GM19023 (cell line): ENCODE data around the gene GNPDA1.

Experiments
- ATAC-seq: cut with Tn5 transposase; IDR thresholded peaks from one replicate; pipeline ENCODE4 v1.9.1; 2021; ENCODE audit warnings: mild to moderate bottlenecking, moderate library complexity; ENCODE audit not compliant: unreplicated experiment

The GNPDA1 gene

GRCh38 chr5:141995656-141996055, 17.2 kb downstream of the GNPDA1 start:
- ATAC-seq: no peak

DNA sequence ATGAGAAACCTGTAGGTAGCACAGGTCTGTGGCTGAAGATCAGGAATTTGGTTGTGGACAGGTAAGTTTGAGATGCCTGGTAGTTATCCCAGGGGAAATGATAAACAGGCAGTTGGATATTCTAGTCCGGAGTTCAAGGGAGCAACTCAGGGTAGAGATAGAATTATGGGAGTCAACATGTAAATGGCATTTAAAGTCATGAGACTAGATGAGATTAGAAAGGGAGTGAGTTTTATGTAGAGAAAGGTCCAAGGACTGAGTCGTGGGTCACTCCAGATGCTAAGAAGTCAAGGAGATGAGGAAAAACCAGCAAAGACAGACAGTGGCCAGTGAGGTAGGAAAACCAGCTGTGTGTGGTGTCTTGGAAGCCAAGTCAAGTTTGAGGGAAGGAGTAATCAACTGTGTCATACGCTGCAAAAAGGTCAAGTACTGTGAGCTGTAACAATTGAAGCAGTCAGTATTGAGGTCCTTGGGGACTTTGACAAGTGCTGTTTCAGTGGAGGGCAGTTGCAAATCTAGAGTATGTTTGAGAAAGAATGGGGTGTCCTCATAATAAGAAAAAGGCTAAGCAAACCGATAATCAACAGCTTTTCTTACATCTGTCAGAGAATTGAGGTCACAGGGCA, 18.2 kb downstream of the GNPDA1 start:
- no peak for ATAC-seq

GRCh38 chr5:141992349-141992963, 20.4 kb downstream of the GNPDA1 start:
- peak; percentile 67 for ATAC-seq

GRCh38 chr5:141989720-141990119, 23.1 kb downstream of the GNPDA1 start:
- ATAC-seq: no peak

- no peak for ATAC-seq
Measured at GRCh38 chr5:141986072-141986471, 26.8 kb downstream of the GNPDA1 start.

DNA sequence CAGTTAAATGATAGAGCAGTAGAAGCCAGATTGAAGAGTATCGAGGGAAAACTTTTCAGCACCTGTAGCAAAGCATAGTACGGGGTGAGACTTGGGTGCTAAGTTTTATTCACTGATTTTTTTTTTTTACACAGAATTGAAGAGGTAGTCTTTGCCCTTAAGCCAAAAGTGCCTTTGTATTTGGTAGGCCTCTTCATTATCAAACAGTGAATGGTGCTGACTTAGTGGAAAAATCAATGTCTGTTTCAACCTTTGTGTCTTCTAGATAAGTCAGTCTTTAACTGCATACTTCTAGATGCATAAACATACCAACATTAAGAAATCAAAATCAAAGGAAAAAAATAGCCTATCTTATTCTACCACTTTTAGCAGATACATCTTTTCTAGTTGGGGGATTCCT, 30.2 kb downstream of the GNPDA1 start:
- no peak for ATAC-seq

- no peak for ATAC-seq
Measured at GRCh38 chr5:141978389-141978788, 34.4 kb downstream of the GNPDA1 start.

DNA sequence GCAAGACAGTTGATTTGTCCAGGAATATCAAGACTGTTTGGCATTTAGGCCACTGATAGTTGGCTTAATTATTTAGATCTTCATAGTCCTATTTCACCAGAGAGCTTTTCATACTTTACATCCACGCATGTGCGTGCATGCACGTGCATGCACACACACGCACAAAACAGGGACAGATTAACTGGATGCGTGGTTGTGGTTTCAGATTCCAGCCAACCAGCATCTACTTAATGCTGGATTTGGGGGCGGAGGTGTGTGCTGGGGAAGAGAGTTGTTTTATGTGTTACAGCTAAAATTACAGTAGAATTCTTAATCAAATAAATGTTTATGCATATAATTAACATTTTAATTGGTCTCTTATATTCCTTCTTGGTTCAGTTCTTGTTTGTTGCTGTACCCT, 36.7 kb downstream of the GNPDA1 start:
- no peak for ATAC-seq

GRCh38 chr5:141973871-141974595, 38.8 kb downstream of the GNPDA1 start:
- ATAC-seq: no peak

DNA sequence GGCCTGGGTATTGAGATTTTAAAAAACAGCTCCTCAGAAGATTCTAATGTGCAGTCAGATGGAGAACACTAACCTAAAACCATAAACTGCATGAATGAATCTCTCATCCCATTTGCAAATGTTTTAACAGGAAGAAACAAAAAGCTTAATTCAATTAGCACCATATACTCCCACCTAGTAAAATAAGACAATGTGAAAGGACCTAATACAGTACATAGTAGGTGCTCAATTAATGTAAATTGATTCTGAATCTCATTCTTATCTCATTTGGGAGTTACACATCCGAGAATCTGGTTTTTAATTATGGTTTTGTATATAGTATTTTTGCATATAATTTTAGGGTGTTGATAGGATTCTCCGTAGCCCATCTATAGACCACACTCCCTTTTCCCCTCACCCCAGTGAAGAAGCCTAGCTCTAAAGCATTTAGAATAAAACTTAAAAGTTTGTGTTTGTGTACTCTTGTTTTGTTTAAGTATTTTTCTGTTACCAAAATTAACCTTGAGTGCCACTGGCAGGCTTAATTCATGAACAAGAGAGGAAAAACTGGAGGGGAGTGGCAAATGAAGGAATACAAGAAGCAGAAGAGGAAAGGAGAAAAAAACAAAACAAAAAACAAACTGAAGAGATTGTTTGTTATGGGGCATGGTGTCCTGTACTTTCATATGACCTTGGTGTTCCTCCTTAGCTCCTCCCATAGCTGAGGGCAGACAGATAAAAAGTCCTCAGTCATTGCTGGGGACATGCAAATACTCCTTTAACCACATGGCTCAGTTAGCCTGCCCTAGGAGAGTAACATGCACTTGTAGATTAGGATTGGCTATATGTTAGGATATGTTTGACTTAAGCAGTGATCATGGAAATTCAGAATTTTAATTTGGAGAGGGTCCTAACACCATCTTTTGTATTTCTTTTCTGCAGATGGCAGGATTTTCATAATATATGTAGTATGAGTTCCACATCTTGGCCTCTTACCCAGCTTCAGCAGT, 42.8 kb downstream of the GNPDA1 start:
- peak; percentile 42 for ATAC-seq

DNA sequence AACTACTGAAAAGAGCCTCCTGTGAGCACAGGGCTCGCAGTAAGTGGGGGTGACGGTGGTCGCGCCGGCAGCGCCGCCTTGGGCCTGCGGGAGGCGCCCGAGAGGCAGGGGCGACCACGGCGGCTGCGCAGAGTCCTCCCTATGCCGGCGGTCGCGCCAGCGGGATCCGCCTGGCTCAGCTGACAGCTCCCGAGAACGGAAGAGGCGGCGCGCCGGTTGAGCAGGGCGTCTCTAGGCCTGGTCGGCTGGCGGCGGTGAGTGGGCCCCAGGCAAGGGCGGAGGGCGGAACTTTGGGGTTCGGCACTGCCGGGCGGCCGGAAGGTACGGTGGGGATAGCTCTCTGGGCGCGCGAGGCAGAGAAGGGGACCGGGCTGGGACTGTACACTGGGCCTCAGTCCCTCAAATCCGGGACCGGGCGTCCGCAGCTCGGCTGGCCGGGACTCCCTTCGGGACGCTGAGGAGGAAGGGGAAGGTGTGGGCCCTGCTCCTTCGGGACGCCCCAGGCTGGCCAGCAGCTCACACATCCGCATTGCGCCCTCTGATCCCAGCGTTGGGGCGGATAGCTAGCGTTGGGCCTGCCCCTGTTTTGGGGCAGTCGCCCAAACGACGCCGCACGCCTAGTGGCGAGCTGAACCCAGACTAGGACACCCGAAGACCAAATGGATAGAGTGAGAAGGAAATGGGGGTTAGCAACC, 43.8 kb downstream of the GNPDA1 start, which contains the start of gene RNF14:
Gene RNF14 (plus strand): TSS at position 192 of the 695 bp plus-strand sequence. CDS start 4,484 bp downstream, outside the sequence.
- ATAC-seq: peak; percentile 91

- ATAC-seq: no peak
Measured at GRCh38 chr5:141966963-141967333, 45.9 kb downstream of the GNPDA1 start.

DNA sequence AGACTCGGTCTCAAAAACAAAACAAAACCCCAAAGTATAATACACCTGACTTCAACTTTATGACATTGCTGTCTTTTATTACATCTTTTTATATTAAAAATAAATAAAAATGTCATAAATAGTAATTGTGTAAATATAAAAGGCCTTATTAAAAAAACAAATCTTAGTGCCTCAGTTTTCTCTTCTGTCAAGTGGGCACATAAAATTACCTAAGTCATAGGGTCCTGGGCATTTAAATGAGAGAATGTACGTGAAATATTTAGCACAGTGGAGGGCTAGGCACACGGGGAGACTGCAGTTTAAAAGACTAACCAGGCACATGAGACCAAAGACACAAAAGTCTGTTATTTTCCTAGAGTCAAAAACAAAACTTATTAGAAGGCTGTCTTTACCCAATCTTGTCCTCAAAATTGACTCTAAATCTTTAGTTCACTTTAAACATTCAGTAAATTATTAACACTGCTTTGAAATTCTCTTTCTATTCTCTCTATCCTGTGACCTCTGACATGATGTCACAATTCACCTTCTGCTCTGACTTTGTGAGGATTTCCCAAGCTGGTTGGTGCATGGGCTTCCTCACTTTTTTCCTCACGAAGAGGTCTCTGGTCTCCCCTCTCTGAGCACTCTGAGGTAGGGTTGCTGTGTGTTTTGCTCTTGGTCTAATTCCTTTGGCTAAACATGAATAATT, 46.4 kb downstream of the GNPDA1 start:
- no peak for ATAC-seq

DNA sequence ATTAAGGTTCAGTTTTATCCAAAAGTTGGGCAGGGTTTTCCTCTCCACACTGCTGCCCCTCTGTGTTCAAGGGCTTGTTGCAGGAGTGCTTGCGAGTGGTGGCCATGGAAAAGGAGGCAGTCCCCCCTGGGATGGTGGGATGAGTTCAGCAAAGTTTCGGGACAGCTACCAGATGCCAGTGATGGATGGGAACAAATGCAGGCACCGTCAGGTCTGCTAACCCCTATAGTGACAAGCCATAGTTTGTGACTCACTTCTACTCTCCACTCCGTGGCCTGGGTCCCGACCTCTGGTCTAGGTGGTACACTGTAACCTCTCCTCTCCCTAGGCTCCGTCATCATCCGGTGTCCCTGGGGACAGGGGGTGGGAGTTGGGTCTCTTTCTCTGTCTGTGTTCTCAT, 47.8 kb downstream of the GNPDA1 start:
- no peak for ATAC-seq

GRCh38 chr5:141963701-141964100, 49.1 kb downstream of the GNPDA1 start:
- no peak for ATAC-seq

DNA sequence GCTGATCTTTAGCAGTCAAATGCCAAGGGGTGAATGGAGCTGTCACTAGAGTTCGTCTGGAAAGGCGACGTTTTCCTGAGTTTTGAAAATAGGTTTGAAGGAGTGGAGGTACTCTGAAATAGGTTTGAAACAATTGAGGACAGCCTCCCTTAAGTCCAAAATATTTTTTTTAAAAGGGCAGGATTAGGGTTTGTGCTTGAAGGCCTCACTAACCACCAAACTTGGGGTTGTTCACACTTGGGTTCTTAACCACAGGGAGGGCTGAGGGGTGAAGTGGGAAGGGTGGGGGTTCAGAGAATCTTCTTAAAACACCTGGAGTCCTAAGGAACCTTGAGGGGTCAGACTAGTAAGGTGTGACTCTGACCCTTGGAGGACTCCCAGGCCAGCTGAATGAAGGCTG, 51.4 kb downstream of the GNPDA1 start:
- ATAC-seq: no peak

- ATAC-seq: peak; percentile 94
Measured at GRCh38 chr5:141960449-141961323, 52.1 kb downstream of the GNPDA1 start.

GRCh38 chr5:141960018-141960417, 52.8 kb downstream of the GNPDA1 start:
- ATAC-seq: no peak
